Activated CD4-positive, alpha-beta T cell treated with anti-CD3 and anti-CD28 coated beads, Interleukin-10, Interleukin-2, amounts not matched to agents 100 ng/mL and 50 ng/mL, durations not matched to agents 16 hours and 8 hours (primary cell): ENCODE measurements around the gene RPEL1.

ENCODE experiments used
- DNase-seq: peaks from one replicate; pipeline ENCODE4 v3.0.0-alpha.2; 2020

Gene RPEL1

GRCh38 chr10:103281753-103282152, 36.1 kb downstream of the RPEL1 start:
- no peak for DNase-seq

- DNase-seq: no peak
Measured at GRCh38 chr10:103282961-103283360, 37.3 kb downstream of the RPEL1 start.

GRCh38 chr10:103284170-103284569, 38.5 kb downstream of the RPEL1 start:
- no peak for DNase-seq

GRCh38 chr10:103287992-103288391, 42.3 kb downstream of the RPEL1 start:
- DNase-seq: no peak

GRCh38 chr10:103291588-103291987, 45.9 kb downstream of the RPEL1 start:
- no peak for DNase-seq

- no peak for DNase-seq
Measured at GRCh38 chr10:103295374-103296015, 49.8 kb downstream of the RPEL1 start.
